HG03442 (cell line): Measurements from ENCODE around the gene DNAH7.
A peak's percentile ranks its signal among the peaks of the same experiment; 100 is the strongest.
"Not testable (repeated sequence)": the region's sequence is repeated elsewhere in the genome, so short reads cannot be mapped to it uniquely, and the experiment has no call there.

Experiments used
- ATAC-seq: cut with Tn5 transposase; IDR thresholded peaks from one replicate; pipeline ENCODE4 v1.9.1; 2021; ENCODE audit warnings: mild to moderate bottlenecking, moderate library complexity; ENCODE audit not compliant: unreplicated experiment

The DNAH7 gene

GRCh38 chr2:196068271-196069209 lies at the start of gene DNAH7:
Gene DNAH7 (minus strand): TSS chr2:196068837. CDS start chr2:196068711, 126 bp downstream.
- ATAC-seq = peak; percentile 99

- ATAC-seq = no peak
These were observed 48.6 kb upstream of the DNAH7 start for GRCh38 chr2:196117214-196117705.

DNA sequence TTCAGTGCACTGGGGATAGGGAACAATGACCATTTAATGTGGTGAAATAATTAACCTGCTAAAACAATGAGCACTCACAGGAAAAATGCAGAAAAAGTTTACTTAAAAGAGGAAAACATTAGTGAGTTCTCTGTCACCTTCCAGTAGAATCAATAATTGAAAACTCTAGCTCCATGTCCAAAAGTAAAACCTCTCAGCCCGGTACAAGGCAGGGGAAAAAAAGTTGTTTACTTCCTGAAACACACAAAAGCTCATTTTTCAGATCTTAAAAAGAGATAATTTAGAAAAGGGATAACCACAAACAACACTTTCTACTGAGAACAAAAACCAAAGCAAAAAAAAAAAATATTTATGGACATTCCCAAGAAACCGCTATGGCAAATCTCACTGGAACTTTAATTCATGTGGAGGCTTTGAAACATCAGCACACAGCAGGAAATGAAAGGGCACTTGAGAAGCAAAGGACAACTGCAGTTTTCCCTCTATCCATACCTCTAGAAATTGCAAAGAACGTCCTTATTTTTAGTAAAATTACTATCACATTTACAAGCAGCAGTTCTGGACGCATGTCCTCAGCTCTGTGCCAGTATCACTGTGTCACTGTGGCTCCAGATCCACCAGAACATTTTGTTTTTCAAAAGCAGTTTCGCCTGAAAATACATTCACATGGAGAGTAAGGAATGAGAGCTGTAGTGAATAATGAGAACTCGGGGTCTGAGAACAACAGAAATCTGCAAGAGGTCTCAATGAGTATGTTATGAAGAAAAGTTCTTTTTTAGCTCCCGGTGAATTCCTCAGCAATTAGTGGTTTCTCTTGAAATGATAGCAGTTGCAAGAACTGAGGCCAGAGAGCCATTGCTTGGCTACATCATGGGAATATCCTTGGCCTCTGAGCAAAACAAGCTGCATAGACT lies 44.7 kb upstream of the DNAH7 start:
- no peak for ATAC-seq

- no peak for ATAC-seq
These were observed 43.9 kb upstream of the DNAH7 start for GRCh38 chr2:196112418-196113034.

- no peak for ATAC-seq
These were observed 40.0 kb upstream of the DNAH7 start for GRCh38 chr2:196108604-196109003.

DNA sequence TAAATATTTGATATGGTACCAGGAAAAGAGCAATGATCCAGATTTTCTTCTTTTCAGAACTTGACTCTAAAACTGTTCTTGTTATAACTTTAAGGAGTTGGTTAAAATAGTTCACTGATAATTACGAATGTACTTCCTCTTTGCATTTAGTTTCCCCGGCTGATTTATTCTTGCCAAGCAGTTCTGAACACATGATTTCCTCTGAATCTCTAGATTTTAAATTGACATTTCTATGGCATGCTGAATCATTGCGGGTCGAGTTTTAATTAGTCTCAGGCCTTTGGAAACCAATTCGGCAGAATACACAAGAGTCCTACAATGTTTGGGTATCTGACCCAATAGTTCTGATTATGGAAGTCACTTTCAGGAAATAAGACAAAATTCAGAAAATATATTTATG lies 37.3 kb upstream of the DNAH7 start:
- no peak for ATAC-seq

GRCh38 chr2:196104066-196104465 lies 35.4 kb upstream of the DNAH7 start:
- no peak for ATAC-seq

GRCh38 chr2:196103626-196104025 lies 35.0 kb upstream of the DNAH7 start:
- ATAC-seq = no peak

DNA sequence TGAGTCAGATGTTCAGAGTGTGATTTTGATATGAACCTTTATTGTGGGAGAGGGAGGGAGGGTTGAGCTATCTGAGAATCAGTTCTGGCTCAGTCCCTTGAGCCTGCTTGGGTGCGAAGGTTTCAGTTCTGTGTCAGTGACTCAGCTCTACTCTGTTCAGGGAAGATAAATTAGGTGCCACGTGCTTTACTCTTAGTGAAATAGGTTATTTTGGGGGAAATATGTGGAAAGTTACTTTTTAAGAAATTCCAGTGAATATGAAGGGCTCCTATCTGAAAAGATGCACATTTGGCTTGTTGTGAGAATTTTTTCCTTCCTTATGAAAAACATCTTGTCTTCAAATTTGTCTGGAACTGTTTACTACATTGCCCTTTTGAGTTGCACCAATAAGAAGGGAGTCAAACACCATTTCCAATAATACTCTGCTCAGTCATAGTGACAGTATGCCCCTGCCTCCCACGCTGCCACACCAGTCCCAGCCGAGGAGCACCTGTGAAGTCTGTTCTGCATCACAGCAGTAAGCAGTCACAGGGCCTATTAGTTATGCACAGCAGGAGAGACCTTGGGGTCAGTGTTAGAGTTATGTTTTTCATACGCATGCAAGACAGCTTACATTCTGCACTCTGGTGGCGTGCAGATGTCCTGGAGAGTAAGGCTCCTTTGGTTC lies 32.8 kb upstream of the DNAH7 start:
- ATAC-seq = peak; percentile 97

- no peak for ATAC-seq
These were observed 31.3 kb upstream of the DNAH7 start for GRCh38 chr2:196099916-196100315.

DNA sequence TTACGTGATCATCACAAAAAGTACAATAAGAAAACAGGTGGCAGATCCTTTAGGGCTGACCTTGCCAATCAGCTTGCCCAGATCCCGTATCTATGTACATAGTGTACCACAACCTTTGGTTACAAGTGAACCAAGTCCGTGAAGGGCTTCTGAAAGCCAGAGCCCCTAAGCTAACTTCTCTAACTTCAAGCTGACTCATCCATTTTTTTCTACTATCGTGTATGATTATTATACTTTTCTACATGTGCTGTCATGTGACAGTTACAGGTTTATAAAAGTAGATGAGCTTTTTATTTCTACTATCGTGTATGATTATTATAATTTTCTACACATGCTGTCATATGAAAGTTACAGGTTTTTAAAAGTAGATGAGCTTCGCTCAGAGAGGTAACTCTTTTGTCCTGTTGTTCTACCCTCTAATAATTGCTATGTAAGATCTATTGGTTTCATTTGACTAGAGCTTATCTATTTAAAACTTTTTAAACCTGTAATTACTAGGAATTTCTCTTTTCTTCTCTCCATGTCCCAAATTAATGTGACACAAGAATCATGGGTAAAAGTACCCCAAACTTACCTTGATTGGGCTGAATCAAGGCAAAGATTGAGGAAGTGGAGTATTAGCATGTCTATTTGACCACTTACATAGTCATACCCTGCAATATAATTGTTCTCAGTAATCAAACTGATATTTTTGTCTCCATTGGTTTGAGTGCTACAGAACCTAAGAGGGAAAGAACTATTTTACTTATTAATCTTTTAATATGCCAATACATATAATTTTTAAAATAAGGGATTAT lies 29.4 kb upstream of the DNAH7 start:
- no peak for ATAC-seq

GRCh38 chr2:196096982-196097745 lies 28.5 kb upstream of the DNAH7 start:
- no peak for ATAC-seq

DNA sequence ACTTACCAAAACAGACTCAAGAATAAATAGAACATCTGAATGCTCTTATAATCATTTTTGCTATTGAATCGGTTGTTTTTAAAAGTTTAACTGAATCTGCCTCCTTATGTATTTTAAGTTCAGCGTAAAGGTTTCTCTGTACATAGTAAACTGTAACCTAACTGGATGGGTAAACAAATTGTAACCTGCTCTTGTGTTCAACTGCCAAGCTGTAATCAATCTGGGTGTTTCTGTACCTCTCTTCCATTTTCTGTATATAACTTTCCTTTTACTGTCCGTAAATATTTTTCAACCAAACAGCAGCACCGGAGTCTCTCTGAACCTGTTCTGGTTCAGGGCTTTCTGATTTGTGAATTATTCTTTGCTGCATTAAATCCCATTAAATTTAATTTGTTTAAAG lies 27.6 kb upstream of the DNAH7 start:
- no peak for ATAC-seq

GRCh38 chr2:196089448-196089847 lies 20.8 kb upstream of the DNAH7 start:
- not testable (repeated sequence) for ATAC-seq

- no peak for ATAC-seq
These were observed 19.6 kb upstream of the DNAH7 start for GRCh38 chr2:196088203-196088602.

DNA sequence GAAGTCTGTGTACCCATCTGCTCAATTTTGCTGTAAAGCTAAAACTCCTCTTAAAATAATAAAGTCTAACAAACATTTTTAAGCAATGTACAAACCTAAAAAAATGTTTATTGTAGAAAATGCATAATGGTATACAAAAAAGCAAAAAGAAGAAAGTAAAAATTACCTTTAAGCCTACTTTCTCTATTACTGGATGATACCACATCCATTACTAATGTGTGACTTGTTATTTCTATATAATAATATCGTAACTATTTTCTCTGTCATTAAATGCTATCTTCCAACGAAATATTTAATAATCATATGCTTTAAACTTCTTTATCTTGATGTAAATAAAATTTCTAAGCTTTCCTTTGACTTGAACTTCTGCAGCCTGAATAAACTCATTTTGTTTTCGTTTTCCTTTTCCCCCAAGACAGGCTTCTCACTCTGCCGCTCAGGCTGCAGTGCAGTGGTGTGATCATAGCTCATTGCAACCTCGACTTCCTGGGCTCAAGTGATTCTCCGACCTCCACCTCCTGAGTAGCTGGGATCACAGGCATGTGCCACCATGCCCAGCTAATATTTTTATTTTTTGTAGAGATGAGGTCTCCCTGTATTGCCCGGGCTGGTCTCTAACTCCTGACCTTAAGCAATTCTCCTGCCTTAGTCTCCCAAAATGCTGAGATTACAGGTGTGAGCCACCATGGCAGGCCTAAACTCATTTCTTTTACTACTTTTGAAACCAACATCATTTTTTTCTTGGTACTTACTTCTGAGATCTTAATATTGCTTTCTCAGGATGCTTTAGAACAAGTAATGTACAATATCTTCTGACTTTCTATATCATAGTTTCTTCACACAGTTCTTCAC lies 18.1 kb upstream of the DNAH7 start:
- ATAC-seq = no peak

- ATAC-seq = no peak
These were observed 15.0 kb upstream of the DNAH7 start for GRCh38 chr2:196083601-196084000.

- no peak for ATAC-seq
These were observed 11.9 kb upstream of the DNAH7 start for GRCh38 chr2:196080526-196080925.
